Central memory CD8-positive, alpha-beta T cell (primary cell): ENCODE data around the gene TULP1.
A peak's percentile ranks its signal among the peaks of the same experiment; 100 is the strongest.

ENCODE experiments used
- ATAC-seq: fragments of 150-1000 bp; cut with Tn5 transposase; replicated peaks from 2 replicates; pipeline ENCODE4 v1.10.0; 2022; ENCODE audit warnings: mild to moderate bottlenecking, moderate FRiP score, moderate number of reproducible peaks; ENCODE audit not compliant: poor library complexity, severe bottlenecking; ENCODE audit errors: extremely low read depth
- DNase-seq, 2 donors: peaks; one replicate each; pipeline ENCODE4 v3.0.0; 2021; ENCODE audit warnings: low spot score in 2 of 2
- H3K27ac Mint-ChIP-seq: one replicate; pipeline ENCODE4 v1.8.0; 2022; ENCODE audit warnings: low read depth, mild to moderate bottlenecking, moderate library complexity, mixed read lengths
- H3K27me3 Mint-ChIP-seq: one replicate; pipeline ENCODE4 v1.8.0; 2022; ENCODE audit warnings: mixed read lengths
- H3K36me3 Mint-ChIP-seq: one replicate; pipeline ENCODE4 v1.8.0; 2022; ENCODE audit warnings: mild to moderate bottlenecking, moderate library complexity, mixed read lengths; ENCODE audit not compliant: insufficient read depth
- H3K4me1 Mint-ChIP-seq: one replicate; pipeline ENCODE4 v1.8.0; 2022; ENCODE audit warnings: mixed read lengths
- H3K4me3 Mint-ChIP-seq: one replicate; pipeline ENCODE4 v1.8.0; 2022; ENCODE audit warnings: mild to moderate bottlenecking, moderate library complexity, mixed read lengths
- H3K9me3 Mint-ChIP-seq: one replicate; pipeline ENCODE4 v1.8.0; 2022; ENCODE audit warnings: mixed read lengths

TULP1 gene

GRCh38 chr6:35512740-35513139 lies at the start of gene TULP1:
TULP1 (minus strand) TSS chr6:35512896; CDS start chr6:35512858, 38 bp downstream.
- H3K9me3 Mint-ChIP-seq, result no peaks in the 10 kb centered on the region
- H3K4me3 Mint-ChIP-seq, result no peak within 1 kb of the TSS
- DNase-seq (no peak), ATAC-seq (no peak)
- H3K36me3 Mint-ChIP-seq, result no peaks in the 10 kb centered on the region
- no peaks in the 10 kb centered on the region for H3K4me1 Mint-ChIP-seq
- H3K27me3 Mint-ChIP-seq, result peaks cover 28% of the 10 kb centered on the region
- no peak within 1 kb of the TSS for H3K27ac Mint-ChIP-seq

- Mint-ChIP-seq H3K36me3 (peaks cover 1% of the 10 kb centered on the region), H3K4me3 (no peak overlapping the region), H3K9me3 (no peaks in the 10 kb centered on the region), H3K4me1 (no peaks in the 10 kb centered on the region), H3K27me3 (peaks cover 41% of the 10 kb centered on the region), H3K27ac (no peak overlapping the region)
- DNase-seq (no peak), ATAC-seq (no peak)
Observed at GRCh38 chr6:35562060-35562459, 49.4 kb upstream of the TULP1 start.

- no peaks in the 10 kb centered on the region for H3K4me1 Mint-ChIP-seq
- H3K27me3 Mint-ChIP-seq, result peaks cover 41% of the 10 kb centered on the region
- peaks cover under 1% of the 10 kb centered on the region for H3K36me3 Mint-ChIP-seq
- ATAC-seq (no peak), DNase-seq (no peak)
- H3K9me3 Mint-ChIP-seq, result no peaks in the 10 kb centered on the region
- H3K27ac Mint-ChIP-seq, result no peak overlapping the region
- H3K4me3 Mint-ChIP-seq, result no peak overlapping the region
Observed at GRCh38 chr6:35561113-35561512, 48.4 kb upstream of the TULP1 start.

GRCh38 chr6:35558571-35558970 lies 45.9 kb upstream of the TULP1 start:
- DNase-seq (no peak), ATAC-seq (no peak)
- Mint-ChIP-seq H3K4me1 (no peaks in the 10 kb centered on the region), H3K27ac (no peak overlapping the region), H3K27me3 (peaks cover 33% of the 10 kb centered on the region), H3K36me3 (no peaks in the 10 kb centered on the region), H3K4me3 (no peak overlapping the region), H3K9me3 (no peaks in the 10 kb centered on the region)

- H3K9me3 Mint-ChIP-seq, result no peaks in the 10 kb centered on the region
- H3K27ac Mint-ChIP-seq, result no peak overlapping the region
- H3K27me3 Mint-ChIP-seq, result peaks cover 20% of the 10 kb centered on the region
- no peaks in the 10 kb centered on the region for H3K36me3 Mint-ChIP-seq
- ATAC-seq, result no peak
- no peak for DNase-seq
- H3K4me3 Mint-ChIP-seq, result no peak overlapping the region
- no peaks in the 10 kb centered on the region for H3K4me1 Mint-ChIP-seq
Observed at GRCh38 chr6:35557239-35557638, 44.5 kb upstream of the TULP1 start.

- H3K27me3 Mint-ChIP-seq, result peaks cover 14% of the 10 kb centered on the region
- H3K4me1 Mint-ChIP-seq, result peaks cover 5% of the 10 kb centered on the region
- H3K27ac Mint-ChIP-seq, result no peak overlapping the region
- no peak overlapping the region for H3K4me3 Mint-ChIP-seq
- peaks cover 6% of the 10 kb centered on the region for H3K9me3 Mint-ChIP-seq
- no peak for ATAC-seq
- DNase-seq, result no peak
- no peaks in the 10 kb centered on the region for H3K36me3 Mint-ChIP-seq
Observed at GRCh38 chr6:35554811-35555210, 42.1 kb upstream of the TULP1 start.

- Mint-ChIP-seq H3K9me3 (peaks cover 6% of the 10 kb centered on the region), H3K36me3 (no peaks in the 10 kb centered on the region), H3K4me1 (peaks cover 5% of the 10 kb centered on the region), H3K4me3 (no peak overlapping the region), H3K27me3 (peaks cover 18% of the 10 kb centered on the region), H3K27ac (no peak overlapping the region)
- ATAC-seq (no peak), DNase-seq (no peak)
Observed at GRCh38 chr6:35553315-35553714, 40.6 kb upstream of the TULP1 start.

- peak; percentile 48 to 57 for DNase-seq
- ATAC-seq, result no peak
Observed at GRCh38 chr6:35552285-35552917, 39.7 kb upstream of the TULP1 start.

GRCh38 chr6:35550437-35550836 lies 37.7 kb upstream of the TULP1 start:
- H3K4me1 Mint-ChIP-seq, result peaks cover 5% of the 10 kb centered on the region
- no peak overlapping the region for H3K27ac Mint-ChIP-seq
- H3K9me3 Mint-ChIP-seq, result peaks cover 6% of the 10 kb centered on the region
- peaks cover 14% of the 10 kb centered on the region for H3K27me3 Mint-ChIP-seq
- no peak for DNase-seq
- no peak overlapping the region for H3K4me3 Mint-ChIP-seq
- peaks cover 2% of the 10 kb centered on the region for H3K36me3 Mint-ChIP-seq
- no peak for ATAC-seq

More at GRCh38 chr6:35552285-35552917, 39.7 kb upstream of the TULP1 start:
- peaks cover 2% of the 10 kb centered on the region for H3K36me3 Mint-ChIP-seq
- H3K27ac Mint-ChIP-seq, result peak overlapping the region; percentile 44
- H3K4me3 Mint-ChIP-seq, result no peak overlapping the region
- peaks cover 18% of the 10 kb centered on the region for H3K27me3 Mint-ChIP-seq
- H3K4me1 Mint-ChIP-seq, result peaks cover 5% of the 10 kb centered on the region
- H3K9me3 Mint-ChIP-seq, result peaks cover 6% of the 10 kb centered on the region

- no peak for ATAC-seq
- DNase-seq, result no peak
- no peak overlapping the region for H3K4me3 Mint-ChIP-seq
- no peak overlapping the region for H3K27ac Mint-ChIP-seq
- peaks cover 5% of the 10 kb centered on the region for H3K4me1 Mint-ChIP-seq
- peaks cover 6% of the 10 kb centered on the region for H3K9me3 Mint-ChIP-seq
- H3K36me3 Mint-ChIP-seq, result peaks cover 2% of the 10 kb centered on the region
- peaks cover 7% of the 10 kb centered on the region for H3K27me3 Mint-ChIP-seq
Observed at GRCh38 chr6:35547676-35548075, 35.0 kb upstream of the TULP1 start.

GRCh38 chr6:35544769-35545361 lies 32.2 kb upstream of the TULP1 start:
- H3K27ac Mint-ChIP-seq, result no peak overlapping the region
- DNase-seq (no peak), ATAC-seq (no peak)
- peaks cover 5% of the 10 kb centered on the region for H3K27me3 Mint-ChIP-seq
- no peak overlapping the region for H3K4me3 Mint-ChIP-seq
- H3K4me1 Mint-ChIP-seq, result no peaks in the 10 kb centered on the region
- peaks cover 2% of the 10 kb centered on the region for H3K36me3 Mint-ChIP-seq
- H3K9me3 Mint-ChIP-seq, result no peaks in the 10 kb centered on the region

GRCh38 chr6:35543459-35544193 lies 30.9 kb upstream of the TULP1 start:
- Mint-ChIP-seq H3K36me3 (peaks cover 2% of the 10 kb centered on the region), H3K4me3 (no peak overlapping the region), H3K27me3 (no peaks in the 10 kb centered on the region), H3K9me3 (no peaks in the 10 kb centered on the region), H3K4me1 (no peaks in the 10 kb centered on the region), H3K27ac (peak overlapping the region; percentile 60)
- DNase-seq (no peak), ATAC-seq (no peak)

GRCh38 chr6:35541836-35542235 lies 29.1 kb upstream of the TULP1 start:
- H3K4me1 Mint-ChIP-seq, result no peaks in the 10 kb centered on the region
- H3K27ac Mint-ChIP-seq, result no peak overlapping the region
- no peak overlapping the region for H3K4me3 Mint-ChIP-seq
- H3K9me3 Mint-ChIP-seq, result no peaks in the 10 kb centered on the region
- ATAC-seq (no peak), DNase-seq (no peak)
- H3K27me3 Mint-ChIP-seq, result no peaks in the 10 kb centered on the region
- H3K36me3 Mint-ChIP-seq, result no peaks in the 10 kb centered on the region
